Uterus (tissue), 2 donors: ENCODE data around the gene TMEM219.

Experiments
- CTCF ChIP-seq, 4 experiments: fragments of 200-600 bp in 2 of 4; fragments of 450-650 bp in 2 of 4; sonication (generic) in 2 of 4; IDR thresholded peaks; one replicate each; pipeline ENCODE4 v1.5.1; 2016 to 2019; ENCODE audit warnings: antibody characterized with exemption in 4 of 4, mild to moderate bottlenecking in 2 of 4, moderate library complexity in 1 of 4
- POLR2A ChIP-seq, 2 donors: fragments of 450-650 bp; IDR thresholded peaks; one replicate each; pipeline ENCODE4 v1.6.1; 2016; ENCODE audit warnings: antibody characterized with exemption in 2 of 2, mild to moderate bottlenecking in 1 of 2, moderate library complexity in 1 of 2

- no peak for TF ChIP-seq CTCF (IDR thresholded peaks at IDR 0.05)
- no peak for TF ChIP-seq POLR2A (IDR thresholded peaks at IDR 0.05)
Observed at GRCh38 chr16:30000735-30001631, 39.1 kb downstream of the TMEM219 start.
